Measurements from ENCODE around the gene KLK15.

DNA sequence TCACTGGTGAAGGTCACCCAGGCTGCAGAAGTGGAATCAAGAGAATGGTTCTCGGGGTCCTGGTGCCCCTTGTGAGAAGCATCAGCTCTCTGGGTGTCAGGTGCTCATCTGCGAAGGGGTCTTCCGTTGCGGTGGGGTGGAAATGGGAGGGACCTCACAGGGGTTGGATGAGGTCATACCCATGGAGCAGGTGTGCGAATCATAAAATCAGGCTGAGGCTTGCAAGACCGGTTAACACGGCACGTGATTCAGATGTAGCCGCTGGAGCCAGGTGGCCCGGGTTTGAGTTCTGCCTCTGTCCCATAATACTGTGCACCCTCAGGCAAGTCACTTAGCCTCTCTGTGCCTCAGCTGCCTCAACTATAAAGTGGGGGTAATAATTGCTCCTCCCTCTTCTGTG is 3.9 kb upstream of the KLK15 start:
- TF ChIP-seq EP300 (IDR thresholded peaks at IDR 0.05): no peak
- TF ChIP-seq, protein P1, sequence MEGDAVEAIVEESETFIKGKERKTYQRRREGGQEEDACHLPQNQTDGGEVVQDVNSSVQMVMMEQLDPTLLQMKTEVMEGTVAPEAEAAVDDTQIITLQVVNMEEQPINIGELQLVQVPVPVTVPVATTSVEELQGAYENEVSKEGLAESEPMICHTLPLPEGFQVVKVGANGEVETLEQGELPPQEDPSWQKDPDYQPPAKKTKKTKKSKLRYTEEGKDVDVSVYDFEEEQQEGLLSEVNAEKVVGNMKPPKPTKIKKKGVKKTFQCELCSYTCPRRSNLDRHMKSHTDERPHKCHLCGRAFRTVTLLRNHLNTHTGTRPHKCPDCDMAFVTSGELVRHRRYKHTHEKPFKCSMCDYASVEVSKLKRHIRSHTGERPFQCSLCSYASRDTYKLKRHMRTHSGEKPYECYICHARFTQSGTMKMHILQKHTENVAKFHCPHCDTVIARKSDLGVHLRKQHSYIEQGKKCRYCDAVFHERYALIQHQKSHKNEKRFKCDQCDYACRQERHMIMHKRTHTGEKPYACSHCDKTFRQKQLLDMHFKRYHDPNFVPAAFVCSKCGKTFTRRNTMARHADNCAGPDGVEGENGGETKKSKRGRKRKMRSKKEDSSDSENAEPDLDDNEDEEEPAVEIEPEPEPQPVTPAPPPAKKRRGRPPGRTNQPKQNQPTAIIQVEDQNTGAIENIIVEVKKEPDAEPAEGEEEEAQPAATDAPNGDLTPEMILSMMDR (IDR thresholded peaks at IDR 0.05): no peak

Data from tibial nerve (tissue), 4 donors.